Parathyroid adenoma (tissue), 2 donors: ENCODE results near the gene TMEM178B.

Experiments
- H2AFZ ChIP-seq: fragments of 300-600 bp; sonication (generic); one replicate; pipeline ENCODE4 v1.7.0; 2017; ENCODE audit warnings: antibody characterized with exemption, mild to moderate bottlenecking
- H3K27ac ChIP-seq: fragments of 300-600 bp; sonication (generic); one replicate; pipeline ENCODE4 v1.7.0; 2017
- H3K27me3 ChIP-seq: fragments of 300-600 bp; sonication (generic); one replicate; pipeline ENCODE4 v1.7.0; 2017; ENCODE audit warnings: low read length; ENCODE audit not compliant: control insufficient read depth, insufficient read depth
- H3K36me3 ChIP-seq: fragments of 300-600 bp; sonication (generic); one replicate; pipeline ENCODE4 v1.7.0; 2017; ENCODE audit warnings: low read length; ENCODE audit not compliant: control insufficient read depth, insufficient read depth
- H3K4me1 ChIP-seq: fragments of 300-600 bp; sonication (generic); one replicate; pipeline ENCODE4 v1.7.0; 2017; ENCODE audit warnings: control low read depth
- H3K4me2 ChIP-seq: fragments of 300-600 bp; sonication (generic); one replicate; pipeline ENCODE4 v1.7.0; 2017; ENCODE audit warnings: low read length
- H3K4me3 ChIP-seq: fragments of 300-600 bp; sonication (generic); one replicate; pipeline ENCODE4 v1.7.0; 2017; ENCODE audit warnings: low read depth, low read length
- H3K79me2 ChIP-seq: fragments of 300-600 bp; sonication (generic); one replicate; pipeline ENCODE4 v1.7.0; 2017; ENCODE audit warnings: control low read depth
- H3K9ac ChIP-seq: fragments of 300-600 bp; sonication (generic); one replicate; pipeline ENCODE4 v1.7.0; 2017; ENCODE audit warnings: mild to moderate bottlenecking
- H3K9me3 ChIP-seq: fragments of 300-600 bp; sonication (generic); one replicate; pipeline ENCODE4 v1.7.0; 2017; ENCODE audit warnings: low read length; ENCODE audit not compliant: control insufficient read depth
- CTCF ChIP-seq: fragments of 300-600 bp; sonication (generic); IDR thresholded peaks from one replicate; pipeline ENCODE4 v1.7.0; 2017; ENCODE audit warnings: antibody characterized with exemption, mild to moderate bottlenecking
- donor health status: primary hyperparathyroidism.

The TMEM178B gene

GRCh38 chr7:141454338-141454737, 380.5 kb downstream of the TMEM178B start:
- H3K9ac ChIP-seq, result no peak overlapping the region
- H3K9me3 ChIP-seq, result no peaks in the 10 kb centered on the region
- no peak for TF ChIP-seq CTCF
- no peaks in the 10 kb centered on the region for H3K27me3 ChIP-seq
- H3K79me2 ChIP-seq, result peaks cover 3% of the 10 kb centered on the region
- no peak overlapping the region for H3K27ac ChIP-seq
- peaks cover 4% of the 10 kb centered on the region for H3K4me1 ChIP-seq
- H2AFZ ChIP-seq, result no peak overlapping the region
- no peaks in the 10 kb centered on the region for H3K36me3 ChIP-seq
- H3K4me3 ChIP-seq, result no peak overlapping the region
- H3K4me2 ChIP-seq, result no peak overlapping the region

GRCh38 chr7:141455723-141456122, 381.9 kb downstream of the TMEM178B start:
- Histone ChIP-seq H2AFZ (no peak overlapping the region), H3K4me3 (no peak overlapping the region), H3K4me1 (no peaks in the 10 kb centered on the region), H3K27ac (no peak overlapping the region), H3K4me2 (no peak overlapping the region), H3K9ac (no peak overlapping the region), H3K9me3 (no peaks in the 10 kb centered on the region), H3K79me2 (peaks cover 3% of the 10 kb centered on the region), H3K27me3 (no peaks in the 10 kb centered on the region), H3K36me3 (no peaks in the 10 kb centered on the region)
- no peak for TF ChIP-seq CTCF

- H3K36me3 ChIP-seq, result no peaks in the 10 kb centered on the region
- no peaks in the 10 kb centered on the region for H3K27me3 ChIP-seq
- no peak for TF ChIP-seq CTCF
- no peak overlapping the region for H3K4me3 ChIP-seq
- H3K4me1 ChIP-seq, result no peaks in the 10 kb centered on the region
- no peaks in the 10 kb centered on the region for H3K9me3 ChIP-seq
- H3K79me2 ChIP-seq, result peaks cover 3% of the 10 kb centered on the region
- H3K9ac ChIP-seq, result no peak overlapping the region
- no peak overlapping the region for H3K4me2 ChIP-seq
- H3K27ac ChIP-seq, result no peak overlapping the region
- H2AFZ ChIP-seq, result no peak overlapping the region
Measured at GRCh38 chr7:141456298-141456697, 382.4 kb downstream of the TMEM178B start.

- Histone ChIP-seq H3K4me1 (no peaks in the 10 kb centered on the region), H3K36me3 (no peaks in the 10 kb centered on the region), H2AFZ (no peak overlapping the region), H3K9me3 (no peaks in the 10 kb centered on the region), H3K79me2 (peaks cover 3% of the 10 kb centered on the region), H3K4me3 (no peak overlapping the region), H3K27ac (no peak overlapping the region), H3K9ac (no peak overlapping the region), H3K4me2 (no peak overlapping the region), H3K27me3 (no peaks in the 10 kb centered on the region)
- no peak for TF ChIP-seq CTCF
Measured at GRCh38 chr7:141456711-141457110, 382.8 kb downstream of the TMEM178B start.

- Histone ChIP-seq H3K79me2 (peaks cover 3% of the 10 kb centered on the region), H2AFZ (no peak overlapping the region), H3K9me3 (no peaks in the 10 kb centered on the region), H3K4me2 (no peak overlapping the region), H3K27me3 (no peaks in the 10 kb centered on the region), H3K4me1 (no peaks in the 10 kb centered on the region), H3K27ac (no peak overlapping the region), H3K4me3 (no peak overlapping the region), H3K9ac (no peak overlapping the region), H3K36me3 (no peaks in the 10 kb centered on the region)
- no peak for TF ChIP-seq CTCF
Measured at GRCh38 chr7:141460781-141461715, 387.2 kb downstream of the TMEM178B start.
